C4-2B (cell line): Measurements from ENCODE around the gene RALGAPA2.

Source experiments
- H3K27ac ChIP-seq: fragments of 450-650 bp; 2 replicates; pipeline ENCODE4 v1.5.1; 2017
- ZFX ChIP-seq: fragments of 450-650 bp; IDR thresholded peaks from 2 replicates; pipeline ENCODE4 v1.6.1; 2017
- TF ChIP-seq, protein P1 (sequence below): fragments of 450-650 bp; conservative IDR thresholded peaks from 2 replicates; pipeline ENCODE4 v1.5.1; 2017; ENCODE audit warnings: mild to moderate bottlenecking

Gene RALGAPA2

GRCh38 chr20:20536240-20536933 lies 176.1 kb downstream of the RALGAPA2 start:
- no peak overlapping the region for H3K27ac ChIP-seq
- TF ChIP-seq, protein P1, sequence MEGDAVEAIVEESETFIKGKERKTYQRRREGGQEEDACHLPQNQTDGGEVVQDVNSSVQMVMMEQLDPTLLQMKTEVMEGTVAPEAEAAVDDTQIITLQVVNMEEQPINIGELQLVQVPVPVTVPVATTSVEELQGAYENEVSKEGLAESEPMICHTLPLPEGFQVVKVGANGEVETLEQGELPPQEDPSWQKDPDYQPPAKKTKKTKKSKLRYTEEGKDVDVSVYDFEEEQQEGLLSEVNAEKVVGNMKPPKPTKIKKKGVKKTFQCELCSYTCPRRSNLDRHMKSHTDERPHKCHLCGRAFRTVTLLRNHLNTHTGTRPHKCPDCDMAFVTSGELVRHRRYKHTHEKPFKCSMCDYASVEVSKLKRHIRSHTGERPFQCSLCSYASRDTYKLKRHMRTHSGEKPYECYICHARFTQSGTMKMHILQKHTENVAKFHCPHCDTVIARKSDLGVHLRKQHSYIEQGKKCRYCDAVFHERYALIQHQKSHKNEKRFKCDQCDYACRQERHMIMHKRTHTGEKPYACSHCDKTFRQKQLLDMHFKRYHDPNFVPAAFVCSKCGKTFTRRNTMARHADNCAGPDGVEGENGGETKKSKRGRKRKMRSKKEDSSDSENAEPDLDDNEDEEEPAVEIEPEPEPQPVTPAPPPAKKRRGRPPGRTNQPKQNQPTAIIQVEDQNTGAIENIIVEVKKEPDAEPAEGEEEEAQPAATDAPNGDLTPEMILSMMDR = no peak
- TF ChIP-seq ZFX = no peak

GRCh38 chr20:20535051-20535450 lies 177.4 kb downstream of the RALGAPA2 start:
- no peak for TF ChIP-seq ZFX
- TF ChIP-seq, protein P1 = no peak

DNA sequence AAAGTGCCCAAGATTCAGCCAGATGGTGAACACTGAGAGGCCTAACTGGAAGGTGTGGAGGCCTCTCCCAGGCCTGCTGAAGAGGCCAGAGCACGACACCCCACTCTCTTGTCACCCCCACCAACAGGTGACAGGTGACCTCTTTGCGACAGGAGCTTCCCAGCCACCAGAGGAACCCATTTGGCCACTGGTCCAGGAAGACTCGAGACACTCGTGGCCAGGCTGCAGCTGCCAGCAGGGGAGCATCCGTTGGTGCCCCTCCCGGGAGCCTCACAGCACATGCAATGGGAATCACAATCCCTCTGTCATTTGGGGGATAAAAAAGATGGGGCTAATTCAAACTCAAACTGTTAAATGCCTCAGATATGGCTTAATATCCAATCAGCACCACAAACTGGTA lies 181.2 kb downstream of the RALGAPA2 start:
- TF ChIP-seq, protein P1 = no peak
- TF ChIP-seq ZFX = no peak
- no peak overlapping the region for H3K27ac ChIP-seq

More at GRCh38 chr20:20535051-20535450, 177.4 kb downstream of the RALGAPA2 start:
- H3K27ac ChIP-seq = no peak overlapping the region

GRCh38 chr20:20530428-20531151 lies 181.9 kb downstream of the RALGAPA2 start:
- no peak overlapping the region for H3K27ac ChIP-seq
- no peak for TF ChIP-seq ZFX
- TF ChIP-seq, protein P1 = no peak

GRCh38 chr20:20529597-20529996 lies 182.8 kb downstream of the RALGAPA2 start:
- TF ChIP-seq ZFX = no peak
- TF ChIP-seq, protein P1 = no peak
- H3K27ac ChIP-seq = no peak overlapping the region

DNA sequence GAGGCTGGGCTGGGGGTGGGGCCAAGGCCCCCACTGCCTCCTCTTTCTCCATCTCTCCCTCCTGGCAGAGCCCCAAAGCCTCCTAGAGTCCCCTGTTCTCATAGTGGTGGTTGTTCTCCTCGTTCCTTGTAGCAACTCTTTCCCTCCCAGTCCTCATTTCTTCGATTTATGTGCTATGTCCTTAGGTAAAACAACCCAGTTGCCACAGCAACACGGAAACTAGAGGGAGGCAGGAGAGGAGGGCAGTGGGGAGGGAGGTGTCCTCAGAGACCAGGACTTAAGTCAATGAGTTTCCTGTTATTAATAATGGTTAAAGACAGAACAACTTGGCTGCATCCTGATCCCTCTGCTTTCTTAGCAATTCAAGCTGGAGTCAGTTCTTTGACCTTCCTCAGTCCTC lies 183.6 kb downstream of the RALGAPA2 start:
- TF ChIP-seq, protein P1 = no peak
- TF ChIP-seq ZFX = no peak
- H3K27ac ChIP-seq = no peak overlapping the region

DNA sequence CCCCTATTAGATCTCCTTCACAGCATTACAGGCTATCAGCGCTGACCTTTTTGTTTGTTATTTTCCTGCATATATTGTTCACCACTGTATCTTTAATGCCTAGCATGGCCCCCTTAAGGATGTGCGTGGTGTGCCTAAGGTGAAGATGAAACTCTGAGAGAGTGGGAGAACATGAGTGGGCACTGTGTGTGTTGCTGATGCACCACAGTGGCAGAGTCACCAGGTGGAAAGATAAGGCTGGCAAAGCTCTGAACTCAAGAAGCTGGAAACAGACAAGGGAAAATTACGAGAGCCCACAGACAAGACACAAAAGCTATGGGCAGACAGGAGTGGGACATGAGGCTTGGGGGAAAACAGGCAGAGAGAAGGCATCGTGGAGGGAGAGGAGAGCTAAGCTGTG lies 184.8 kb downstream of the RALGAPA2 start:
- H3K27ac ChIP-seq = no peak overlapping the region
- TF ChIP-seq, protein P1 = no peak
- no peak for TF ChIP-seq ZFX
